DMS53 treated with DMSO at 0.1 percent for 48 hours (cell line): ENCODE measurements around the gene CTDP1.
"Not testable (repeated sequence)": the region's sequence is repeated elsewhere in the genome, so short reads cannot be mapped to it uniquely, and the experiment has no call there.

ENCODE experiments used
- DNase-seq: peaks from one replicate; lab custom pipeline; 2025; ENCODE audit not compliant: unreplicated experiment; lab: John Stamatoyannopoulos, UW

CTDP1 gene

GRCh38 chr18:79723036-79723435 is 43.4 kb downstream of the CTDP1 start:
- DNase-seq: no peak

- DNase-seq: no peak
Observed at GRCh38 chr18:79723628-79724027, 44.0 kb downstream of the CTDP1 start.

GRCh38 chr18:79724299-79725080 is 44.9 kb downstream of the CTDP1 start:
- no peak for DNase-seq

GRCh38 chr18:79725486-79725885 is 45.9 kb downstream of the CTDP1 start:
- DNase-seq: no peak

- DNase-seq: no peak
Observed at GRCh38 chr18:79726721-79727120, 47.1 kb downstream of the CTDP1 start.

GRCh38 chr18:79727211-79727610 is 47.6 kb downstream of the CTDP1 start:
- DNase-seq: no peak

GRCh38 chr18:79728931-79729586 is 49.5 kb downstream of the CTDP1 start:
- DNase-seq: no peak

GRCh38 chr18:79729611-79730010 is 50.0 kb downstream of the CTDP1 start:
- no peak for DNase-seq

- no peak for DNase-seq
Observed at GRCh38 chr18:79730804-79731203, 51.2 kb downstream of the CTDP1 start.

GRCh38 chr18:79731881-79732720 is 52.5 kb downstream of the CTDP1 start:
- DNase-seq: not testable (repeated sequence)

GRCh38 chr18:79732721-79733025 is 53.1 kb downstream of the CTDP1 start:
- DNase-seq: no peak

- no peak for DNase-seq
Observed at GRCh38 chr18:79733135-79733701, 53.6 kb downstream of the CTDP1 start.

GRCh38 chr18:79733986-79734770 is 54.6 kb downstream of the CTDP1 start:
- no peak for DNase-seq

GRCh38 chr18:79735071-79735980 is 55.7 kb downstream of the CTDP1 start:
- no peak for DNase-seq

- no peak for DNase-seq
Observed at GRCh38 chr18:79736230-79736629, 56.6 kb downstream of the CTDP1 start.

GRCh38 chr18:79736846-79737245 is 57.2 kb downstream of the CTDP1 start:
- no peak for DNase-seq

- DNase-seq: no peak
Observed at GRCh38 chr18:79737426-79737825, 57.8 kb downstream of the CTDP1 start.

- DNase-seq: no peak
Observed at GRCh38 chr18:79738041-79738461, 58.4 kb downstream of the CTDP1 start.

GRCh38 chr18:79738581-79739439 is 59.2 kb downstream of the CTDP1 start:
- no peak for DNase-seq
